ENCODE measurements around the gene MISP. TPM values are rescaled to one million over a fixed set of nuclear protein-coding genes. Genes with fewer than 3 reads are reported as not detected.

MISP gene
- total and polyA plus RNA-seq, 2 of the 4 experiments (the other 2 are of a cell fraction), result not detected

DNA sequence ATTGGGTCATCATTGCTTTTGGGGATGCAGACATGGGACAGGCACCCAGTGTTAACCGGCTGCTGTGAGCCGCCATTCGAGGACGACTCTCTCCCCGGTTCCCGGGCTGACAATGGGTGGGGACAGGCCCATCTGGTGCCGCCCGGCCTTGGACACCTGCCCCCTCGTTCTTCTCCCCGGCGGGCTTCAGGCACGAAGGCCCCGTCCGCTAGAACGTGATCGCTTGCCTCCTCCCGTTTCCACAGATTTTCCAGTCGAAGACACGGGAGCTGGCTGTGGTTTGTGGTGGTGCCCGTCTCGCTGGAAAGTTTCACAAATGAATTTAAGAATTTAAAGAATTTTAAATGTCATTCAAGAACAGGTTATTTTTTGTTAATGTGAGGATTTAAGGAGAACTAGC lies 40.1 kb upstream of the MISP start:
- Histone ChIP-seq H4K91ac (ENCODE audit: insufficient read depth, low read depth, low read length) (no peak overlapping the region), H3K27me3 (ENCODE audit: control insufficient read depth, insufficient read depth, low read length) (no peaks in the 10 kb centered on the region), H2BK120ac (ENCODE audit: low read depth, low read length) (no peak overlapping the region), H2BK20ac (ENCODE audit: low read depth, low read length) (no peak overlapping the region), H3K36me3 (ENCODE audit: control insufficient read depth, insufficient read depth, low read length) (peaks cover 5% of the 10 kb centered on the region; the same call in 1 of the 2 replicates), H2AK9ac (replicated peaks; ENCODE audit: low read depth, low read length, poor library complexity) (peak overlapping the region; percentile 72), H3K9me3 (ENCODE audit: control insufficient read depth, insufficient read depth, low read length) (peaks cover 6% of the 10 kb centered on the region), H2AFZ (replicated peaks; ENCODE audit: low read length, poor library complexity) (peak overlapping the region; percentile 23), H3K18ac (ENCODE audit: low read depth, low read length) (no peak overlapping the region), H2BK5ac (ENCODE audit: low read depth, low read length, poor library complexity, severe bottlenecking) (no peak overlapping the region), H3K27ac (ENCODE audit: insufficient read depth, low read length) (no peak overlapping the region), H3K9ac (ENCODE audit: low read depth, low read length) (no peak overlapping the region), H3K23ac (ENCODE audit: low read depth, low read length) (no peak overlapping the region), H4K20me1 (ENCODE audit: insufficient read depth, low read length) (no peaks in the 10 kb centered on the region; the same call in none of the 2 replicates), H3K9me1 (ENCODE audit: insufficient read depth, low read length) (no peaks in the 10 kb centered on the region), H3K14ac (replicated peaks; ENCODE audit: low read depth, low read length) (no peak overlapping the region), H2AK5ac (ENCODE audit: low read depth, low read length) (no peak overlapping the region), H3K79me1 (ENCODE audit: low read depth in 1 of 2, low read length in 2 of 2) (no peaks in the 10 kb centered on the region), H3K56ac (ENCODE audit: extremely low read depth, insufficient read depth, low read length) (no peak overlapping the region), H3K4me2 (ENCODE audit: low read depth, low read length) (no peak overlapping the region), H3K4me3 (ENCODE audit: insufficient read depth, low read depth, low read length) (no peak overlapping the region), H4K8ac (ENCODE audit: low read depth in 2 of 2, low read length in 2 of 2) (no peak overlapping the region), H3K4ac (ENCODE audit: low read depth, low read length) (no peak overlapping the region), H3K4me1 (ENCODE audit: control insufficient read depth, insufficient read depth, low read length) (peaks cover 8% of the 10 kb centered on the region; the same call in 1 of the 2 replicates), H2BK15ac (ENCODE audit: low read depth, low read length) (no peak overlapping the region), H4K5ac (ENCODE audit: low read depth, low read length) (no peak overlapping the region)
- in situ Hi-C loops (cut with MboI; ENCODE audit: low sequenced_read_pairs) (no loop called here), dilution Hi-C loops (cut with HindIII; ENCODE audit: low sequenced_read_pairs, unreplicated experiment) (no loop called here), intact Hi-C loops (cut with micrococcal nuclease) (no loop called here)
- ChIA-PET POLR2A (ENCODE audit: unreplicated experiment) (no interaction called here), CTCF (no interaction called here)
- BruUV-seq (replicated peaks), result no TSS peak
- no peak for TF ChIP-seq POLR2A (IDR thresholded peaks at IDR 0.05; ENCODE audit: low read depth, low read length)
- TF ChIP-seq RAD21 (IDR thresholded peaks at IDR 0.05; ENCODE audit: low read length), result no peak
- TF ChIP-seq FOS (IDR thresholded peaks at IDR 0.05; ENCODE audit: low read depth, low read length), result no peak
- no peak for TF ChIP-seq RCOR1 (IDR thresholded peaks at IDR 0.05; ENCODE audit: insufficient replicate concordance, low read length)
- TF ChIP-seq CHD1 (IDR thresholded peaks at IDR 0.05; ENCODE audit: low read depth, low read length), result no peak
- no peak for TF ChIP-seq BHLHE40 (IDR thresholded peaks at IDR 0.05; ENCODE audit: low read depth, low read length)
- no peak for TF ChIP-seq SMC3 (IDR thresholded peaks at IDR 0.05; ENCODE audit: low read depth, low read length)
- TF ChIP-seq, protein P1, sequence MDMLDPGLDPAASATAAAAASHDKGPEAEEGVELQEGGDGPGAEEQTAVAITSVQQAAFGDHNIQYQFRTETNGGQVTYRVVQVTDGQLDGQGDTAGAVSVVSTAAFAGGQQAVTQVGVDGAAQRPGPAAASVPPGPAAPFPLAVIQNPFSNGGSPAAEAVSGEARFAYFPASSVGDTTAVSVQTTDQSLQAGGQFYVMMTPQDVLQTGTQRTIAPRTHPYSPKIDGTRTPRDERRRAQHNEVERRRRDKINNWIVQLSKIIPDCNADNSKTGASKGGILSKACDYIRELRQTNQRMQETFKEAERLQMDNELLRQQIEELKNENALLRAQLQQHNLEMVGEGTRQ (IDR thresholded peaks at IDR 0.05; ENCODE audit: low read depth, low read length), result no peak
- TF ChIP-seq, protein P2, sequence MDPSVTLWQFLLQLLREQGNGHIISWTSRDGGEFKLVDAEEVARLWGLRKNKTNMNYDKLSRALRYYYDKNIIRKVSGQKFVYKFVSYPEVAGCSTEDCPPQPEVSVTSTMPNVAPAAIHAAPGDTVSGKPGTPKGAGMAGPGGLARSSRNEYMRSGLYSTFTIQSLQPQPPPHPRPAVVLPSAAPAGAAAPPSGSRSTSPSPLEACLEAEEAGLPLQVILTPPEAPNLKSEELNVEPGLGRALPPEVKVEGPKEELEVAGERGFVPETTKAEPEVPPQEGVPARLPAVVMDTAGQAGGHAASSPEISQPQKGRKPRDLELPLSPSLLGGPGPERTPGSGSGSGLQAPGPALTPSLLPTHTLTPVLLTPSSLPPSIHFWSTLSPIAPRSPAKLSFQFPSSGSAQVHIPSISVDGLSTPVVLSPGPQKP (IDR thresholded peaks at IDR 0.05; ENCODE audit: borderline replicate concordance, low read depth, low read length), result no peak
- TF ChIP-seq, protein P3, sequence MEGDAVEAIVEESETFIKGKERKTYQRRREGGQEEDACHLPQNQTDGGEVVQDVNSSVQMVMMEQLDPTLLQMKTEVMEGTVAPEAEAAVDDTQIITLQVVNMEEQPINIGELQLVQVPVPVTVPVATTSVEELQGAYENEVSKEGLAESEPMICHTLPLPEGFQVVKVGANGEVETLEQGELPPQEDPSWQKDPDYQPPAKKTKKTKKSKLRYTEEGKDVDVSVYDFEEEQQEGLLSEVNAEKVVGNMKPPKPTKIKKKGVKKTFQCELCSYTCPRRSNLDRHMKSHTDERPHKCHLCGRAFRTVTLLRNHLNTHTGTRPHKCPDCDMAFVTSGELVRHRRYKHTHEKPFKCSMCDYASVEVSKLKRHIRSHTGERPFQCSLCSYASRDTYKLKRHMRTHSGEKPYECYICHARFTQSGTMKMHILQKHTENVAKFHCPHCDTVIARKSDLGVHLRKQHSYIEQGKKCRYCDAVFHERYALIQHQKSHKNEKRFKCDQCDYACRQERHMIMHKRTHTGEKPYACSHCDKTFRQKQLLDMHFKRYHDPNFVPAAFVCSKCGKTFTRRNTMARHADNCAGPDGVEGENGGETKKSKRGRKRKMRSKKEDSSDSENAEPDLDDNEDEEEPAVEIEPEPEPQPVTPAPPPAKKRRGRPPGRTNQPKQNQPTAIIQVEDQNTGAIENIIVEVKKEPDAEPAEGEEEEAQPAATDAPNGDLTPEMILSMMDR (conservative IDR thresholded peaks at IDR 0.05; ENCODE audit: low read depth, low read length), result no peak
- no peak for TF ChIP-seq MAZ (IDR thresholded peaks at IDR 0.05; ENCODE audit: borderline replicate concordance, low read depth, low read length)
- TF ChIP-seq MAFK (IDR thresholded peaks at IDR 0.05; ENCODE audit: low read depth, low read length), result no peak
- DNase-seq, result no peak
- no peak for ATAC-seq (ENCODE audit: low read depth)
- 83% methylated on average over 2 of the region's 21 CpGs; no CpG with 5 or more reads in 1 of the 2 experiments for WGBS, 2 experiments (ENCODE audit: extremely low coverage in 2 of 2, insufficient read length in 1 of 2)
